Neuronal stem cell (in vitro differentiated cells): ENCODE results near the gene MEGF10.

Experiments
- DNase-seq: peaks from one replicate; pipeline ENCODE4 v3.0.0-alpha.2; 2013; ENCODE audit warnings: low spot score
- H2AFZ ChIP-seq: one replicate; pipeline ENCODE4 v1.6.1; 2013; ENCODE audit warnings: mild to moderate bottlenecking, low read length, inconsistent platforms
- H2AK5ac ChIP-seq: 2 replicates; pipeline ENCODE4 v1.6.1; 2013; ENCODE audit warnings: low read depth, mild to moderate bottlenecking, inconsistent platforms, low read length, moderate library complexity, mixed read lengths
- H2BK120ac ChIP-seq: 2 replicates; pipeline ENCODE4 v1.6.1; 2013; ENCODE audit warnings: low read depth, mild to moderate bottlenecking, inconsistent platforms, low read length, moderate library complexity, mixed read lengths
- H2BK12ac ChIP-seq: one replicate; pipeline ENCODE4 v1.6.1; 2013; ENCODE audit warnings: low read length, inconsistent platforms
- H2BK15ac ChIP-seq: 2 replicates; pipeline ENCODE4 v1.6.1; 2013; ENCODE audit warnings: mild to moderate bottlenecking, low read length, inconsistent platforms, mixed read lengths
- H2BK5ac ChIP-seq: one replicate; pipeline ENCODE4 v1.6.1; 2013; ENCODE audit warnings: inconsistent platforms, mild to moderate bottlenecking, low read length, moderate library complexity
- H3K14ac ChIP-seq: one replicate; pipeline ENCODE4 v1.6.1; 2013; ENCODE audit warnings: low read length, inconsistent platforms
- H3K18ac ChIP-seq: 2 replicates; pipeline ENCODE4 v1.6.1; 2013; ENCODE audit warnings: low read length, inconsistent platforms
- H3K23ac ChIP-seq: 2 replicates; pipeline ENCODE4 v1.6.1; 2013; ENCODE audit warnings: low read depth, mild to moderate bottlenecking, mixed read lengths, low read length, inconsistent platforms; ENCODE audit not compliant: poor library complexity
- H3K27ac ChIP-seq: replicated peaks from 3 replicates; pipeline ENCODE4 v1.5.1; 2013; ENCODE audit warnings: low read length, inconsistent platforms
- H3K27me3 ChIP-seq, 3 experiments: 2 replicates each; pipeline ENCODE4 v1.6.1; 2013; ENCODE audit warnings: low read length in 3 of 3, mild to moderate bottlenecking in 2 of 3, inconsistent platforms in 1 of 3, low read depth in 1 of 3, mixed read lengths in 1 of 3, moderate library complexity in 1 of 3; ENCODE audit not compliant: control insufficient read depth in 3 of 3, insufficient read depth in 3 of 3
- H3K36me3 ChIP-seq, 2 donors: replicated peaks in 1 of 2; 2 replicates each; pipeline ENCODE4 v1.6.1; 2013; ENCODE audit warnings: low read length in 2 of 2; ENCODE audit not compliant: control insufficient read depth in 2 of 2, insufficient read depth in 2 of 2
- H3K4ac ChIP-seq: 2 replicates; pipeline ENCODE4 v1.6.1; 2013; ENCODE audit warnings: inconsistent platforms, mild to moderate bottlenecking, low read length, moderate library complexity
- H3K4me1 ChIP-seq, 2 donors: 1 replicate in 1 of 2; 2 replicates in 1 of 2; pipeline ENCODE4 v1.6.1; 2013; ENCODE audit warnings: low read length in 2 of 2, low read depth in 1 of 2; ENCODE audit not compliant: control insufficient read depth in 2 of 2, insufficient read depth in 1 of 2
- H3K4me2 ChIP-seq: one replicate; pipeline ENCODE4 v1.6.1; 2013; ENCODE audit warnings: mild to moderate bottlenecking, low read length, inconsistent platforms; ENCODE audit not compliant: insufficient read depth, poor library complexity, severe bottlenecking
- H3K4me3 ChIP-seq, 2 donors: 2 replicates each; pipeline ENCODE4 v1.5.1; 2013; ENCODE audit warnings: low read length in 2 of 2, mild to moderate bottlenecking in 2 of 2, inconsistent platforms in 1 of 2, moderate library complexity in 1 of 2
- H3K79me1 ChIP-seq: one replicate; pipeline ENCODE4 v1.6.1; 2013; ENCODE audit warnings: low read depth, mild to moderate bottlenecking, inconsistent platforms, low read length, moderate library complexity
- H3K9ac ChIP-seq: one replicate; pipeline ENCODE4 v1.6.1; 2013; ENCODE audit warnings: mild to moderate bottlenecking, low read depth, low read length, inconsistent platforms; ENCODE audit not compliant: poor library complexity
- H3K9me3 ChIP-seq, 2 donors: replicated peaks in 1 of 2; 2 replicates each; pipeline versions ENCODE3 to v1.6.1; 2013; ENCODE audit warnings: low read length in 2 of 2, mild to moderate bottlenecking in 2 of 2, inconsistent platforms in 1 of 2, low read depth in 1 of 2, mixed read lengths in 1 of 2, moderate library complexity in 1 of 2; ENCODE audit not compliant: control insufficient read depth in 2 of 2, insufficient read depth in 1 of 2
- H4K8ac ChIP-seq: one replicate; pipeline ENCODE4 v1.6.1; 2013; ENCODE audit warnings: low read depth, mild to moderate bottlenecking, inconsistent platforms, low read length, moderate library complexity
- H4K91ac ChIP-seq: one replicate; pipeline ENCODE4 v1.6.1; 2013; ENCODE audit warnings: low read length, low read depth, mild to moderate bottlenecking, inconsistent platforms; ENCODE audit not compliant: poor library complexity
- WGBS, 2 donors: extraction: QIAGEN DNeasy Blood & Tissue Kit; methylation state at CpG; one replicate each; pipeline ENCODE4 v1.1.7; 2013; ENCODE audit warnings: missing lambda C conversion rate in 2 of 2, mixed read lengths in 1 of 2; ENCODE audit not compliant: insufficient read length in 2 of 2, insufficient replicate concordance in 1 of 2; ENCODE audit errors: extremely low coverage in 2 of 2; 5-methylcytosine and 5-hydroxymethylcytosine counted together

The MEGF10 gene

DNA sequence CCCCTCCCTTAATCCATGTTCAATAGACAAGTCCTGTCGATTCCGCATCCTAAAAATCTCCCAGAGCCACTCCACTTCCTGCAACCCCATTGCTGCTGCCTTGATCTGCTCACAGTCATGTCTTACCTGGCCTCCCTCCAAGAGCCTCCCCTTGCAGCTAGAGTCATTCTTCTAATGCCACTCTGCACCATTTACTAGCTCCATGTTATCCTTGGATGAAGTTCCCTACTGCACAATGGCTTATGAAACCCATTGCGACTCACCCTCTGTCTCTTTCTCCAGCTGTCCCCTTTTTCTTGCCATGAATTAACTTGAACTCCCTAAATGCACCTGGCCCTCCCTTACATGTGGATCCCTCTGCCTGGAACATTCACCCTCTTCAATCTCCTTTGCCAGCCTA is 39.5 kb downstream of the MEGF10 start:
- Histone ChIP-seq H3K4me1 (peaks cover 0 to 2% of the 10 kb centered on the region in 2 donors), H3K27me3 (no peaks in the 10 kb centered on the region), H2AFZ (no peak overlapping the region), H2BK15ac (no peak overlapping the region), H3K9ac (no peak overlapping the region), H3K36me3 (no peaks in the 10 kb centered on the region), H3K9me3 (no peaks in the 10 kb centered on the region), H3K4me3 (no peak overlapping the region), H2BK12ac (no peak overlapping the region), H3K23ac (no peak overlapping the region), H3K4me2 (no peak overlapping the region), H3K18ac (no peak overlapping the region), H4K91ac (no peak overlapping the region), H4K8ac (no peak overlapping the region), H3K79me1 (no peaks in the 10 kb centered on the region), H2BK5ac (no peak overlapping the region), H2BK120ac (no peak overlapping the region), H2AK5ac (no peak overlapping the region), H3K14ac (no peak overlapping the region), H3K27ac (no peak overlapping the region), H3K4ac (no peak overlapping the region)
- DNase-seq, result no peak
- no CpG with 5 or more reads among the region's 3 CpGs for WGBS, 2 donors

DNA sequence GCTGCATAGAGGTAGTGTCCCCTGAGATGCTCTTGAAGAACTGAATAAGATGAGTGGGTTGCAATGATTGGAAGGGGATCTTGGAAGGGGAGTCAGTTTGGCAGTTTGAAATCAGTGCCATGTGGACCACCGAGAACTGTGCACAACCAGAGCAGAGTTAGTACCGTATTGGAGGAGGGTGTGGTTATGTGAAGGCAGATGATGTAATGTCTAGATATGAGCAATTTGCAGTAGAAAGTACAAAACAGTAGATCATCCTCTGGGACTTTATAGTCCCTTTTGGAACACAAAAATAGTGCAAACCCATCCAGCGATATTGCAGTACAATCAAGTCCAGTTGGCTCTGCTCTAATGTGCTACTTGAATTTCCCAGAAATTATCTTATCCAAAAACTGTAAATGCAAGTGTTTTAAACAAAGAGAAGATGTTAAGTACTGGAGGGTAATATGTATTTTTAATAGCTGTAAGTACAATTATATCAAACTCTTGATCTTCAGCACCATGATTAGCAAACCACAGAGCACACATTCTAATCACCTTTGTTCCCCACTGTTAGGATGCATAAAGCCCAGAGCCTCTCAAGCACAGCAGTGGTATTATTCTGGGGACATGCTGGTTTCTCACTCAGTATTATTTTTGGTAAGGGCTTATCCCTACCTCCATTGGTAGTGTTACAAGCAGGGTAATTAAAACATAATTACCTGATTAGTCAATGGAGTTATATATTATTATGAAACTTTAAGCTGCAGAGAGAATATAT is 41.5 kb downstream of the MEGF10 start:
- Histone ChIP-seq H3K4ac (no peak overlapping the region), H3K27me3 (no peaks in the 10 kb centered on the region), H4K91ac (no peak overlapping the region), H2BK15ac (no peak overlapping the region), H3K9ac (no peak overlapping the region), H3K36me3 (no peaks in the 10 kb centered on the region), H2BK5ac (no peak overlapping the region), H2BK120ac (no peak overlapping the region), H3K4me3 (no peak overlapping the region), H3K9me3 (no peaks in the 10 kb centered on the region), H3K79me1 (no peaks in the 10 kb centered on the region), H2BK12ac (no peak overlapping the region), H4K8ac (no peak overlapping the region), H2AK5ac (no peak overlapping the region), H3K27ac (no peak overlapping the region), H3K4me1 (peaks cover 0 to 2% of the 10 kb centered on the region in 2 donors), H3K4me2 (no peak overlapping the region), H3K23ac (no peak overlapping the region), H2AFZ (no peak overlapping the region), H3K18ac (no peak overlapping the region), H3K14ac (no peak overlapping the region)
- no CpG with 5 or more reads among the region's 3 CpGs for WGBS, 2 donors
- DNase-seq, result no peak

DNA sequence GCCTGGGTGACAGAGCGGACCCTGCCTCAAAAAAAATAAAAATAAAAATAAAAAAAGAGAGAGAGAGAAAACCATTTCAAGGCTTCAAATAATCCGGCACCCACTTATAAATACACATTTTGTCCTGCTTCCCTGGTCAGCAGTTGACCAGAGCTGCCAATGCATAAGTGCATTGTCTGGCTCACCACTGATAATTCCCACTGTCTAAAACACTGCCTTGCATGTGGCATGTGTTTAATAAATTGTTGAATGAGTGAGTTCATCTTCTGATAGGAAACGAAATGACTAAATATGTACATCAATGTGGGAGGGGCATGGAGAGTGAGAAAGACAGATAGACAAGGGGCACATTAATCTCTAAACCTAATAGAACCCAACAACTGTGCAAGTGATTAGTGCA is 42.9 kb downstream of the MEGF10 start:
- Histone ChIP-seq H3K79me1 (no peaks in the 10 kb centered on the region), H2BK120ac (no peak overlapping the region), H3K18ac (no peak overlapping the region), H3K4me3 (no peak overlapping the region), H2BK5ac (no peak overlapping the region), H4K8ac (no peak overlapping the region), H2BK12ac (no peak overlapping the region), H3K9ac (no peak overlapping the region), H3K9me3 (no peaks in the 10 kb centered on the region), H3K36me3 (no peaks in the 10 kb centered on the region), H2BK15ac (no peak overlapping the region), H4K91ac (no peak overlapping the region), H2AFZ (no peak overlapping the region), H3K4ac (no peak overlapping the region), H3K27ac (no peak overlapping the region), H3K23ac (no peak overlapping the region), H3K14ac (no peak overlapping the region), H3K27me3 (no peaks in the 10 kb centered on the region), H2AK5ac (no peak overlapping the region), H3K4me2 (no peak overlapping the region), H3K4me1 (peaks cover 0 to 10% of the 10 kb centered on the region in 2 donors)
- DNase-seq, result no peak
- WGBS, 2 donors, result no CpG with 5 or more reads among the region's 3 CpGs

DNA sequence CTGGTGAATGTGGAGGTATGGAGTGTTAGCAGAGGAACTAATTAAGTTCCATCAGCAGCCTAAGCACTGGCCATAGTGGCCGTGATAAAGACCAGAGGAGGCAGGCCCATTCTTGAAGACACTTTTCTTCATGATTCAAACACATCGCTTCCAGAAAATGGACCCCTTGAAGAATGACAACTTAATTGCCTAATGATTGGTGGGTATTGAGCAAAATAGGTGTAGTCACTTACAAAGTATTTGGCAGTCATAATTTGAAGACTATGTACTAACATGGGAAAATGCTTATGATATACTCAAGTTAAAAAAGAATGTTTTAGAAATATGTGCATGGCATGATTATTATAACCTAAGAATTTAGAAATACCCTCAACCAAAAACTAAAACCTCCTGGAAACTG is 44.8 kb downstream of the MEGF10 start:
- Histone ChIP-seq H3K27ac (no peak overlapping the region), H3K23ac (no peak overlapping the region), H2AFZ (no peak overlapping the region), H3K4me3 (no peak overlapping the region), H3K4me1 (peaks cover 0 to 11% of the 10 kb centered on the region in 2 donors), H3K18ac (no peak overlapping the region), H3K79me1 (no peaks in the 10 kb centered on the region), H4K91ac (no peak overlapping the region), H2AK5ac (no peak overlapping the region), H3K9ac (no peak overlapping the region), H3K27me3 (no peaks in the 10 kb centered on the region), H3K36me3 (peaks cover 0 to under 1% of the 10 kb centered on the region in 2 donors), H3K14ac (no peak overlapping the region), H3K9me3 (no peaks in the 10 kb centered on the region), H3K4ac (no peak overlapping the region), H2BK5ac (no peak overlapping the region), H4K8ac (no peak overlapping the region), H2BK12ac (no peak overlapping the region), H2BK120ac (no peak overlapping the region), H3K4me2 (no peak overlapping the region), H2BK15ac (no peak overlapping the region)
- WGBS, 2 donors, result no CpG with 5 or more reads among the region's 2 CpGs
- DNase-seq, result no peak
